HG02943 (cell line): ENCODE measurements around the gene HOXC11.

Experiments used
- ATAC-seq: cut with Tn5 transposase; IDR thresholded peaks from one replicate; pipeline ENCODE4 v1.9.1; 2021; ENCODE audit warnings: mild to moderate bottlenecking, low read depth, moderate library complexity; ENCODE audit not compliant: unreplicated experiment

The HOXC11 gene

GRCh38 chr12:53941750-53942149 lies 31.2 kb upstream of the HOXC11 start:
- ATAC-seq, result no peak

DNA sequence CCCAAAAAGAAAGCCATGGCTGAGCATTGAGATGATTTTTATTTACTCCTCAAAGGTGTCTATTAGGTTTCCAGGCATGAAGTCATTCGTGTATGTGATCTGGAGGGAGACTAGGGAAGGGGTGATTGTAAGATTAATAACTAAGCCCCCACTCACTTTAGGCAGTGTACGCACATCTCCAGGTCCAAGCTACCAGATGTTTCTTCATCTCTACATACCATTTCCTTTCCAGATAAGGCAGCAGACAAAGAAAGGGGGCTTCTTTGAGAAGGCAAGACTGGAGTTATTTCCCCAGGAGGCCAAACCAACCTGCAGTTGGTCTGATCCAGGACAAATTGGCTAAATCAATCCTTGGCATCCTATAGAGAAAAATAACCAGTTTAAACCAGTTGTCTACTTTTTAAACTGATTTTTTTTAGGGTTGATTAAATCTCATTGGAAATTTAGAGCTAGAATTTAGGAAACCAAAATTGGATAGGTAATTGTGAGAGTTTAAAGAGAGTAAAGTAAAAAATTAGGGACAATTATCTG lies 30.4 kb upstream of the HOXC11 start:
- ATAC-seq, result no peak

DNA sequence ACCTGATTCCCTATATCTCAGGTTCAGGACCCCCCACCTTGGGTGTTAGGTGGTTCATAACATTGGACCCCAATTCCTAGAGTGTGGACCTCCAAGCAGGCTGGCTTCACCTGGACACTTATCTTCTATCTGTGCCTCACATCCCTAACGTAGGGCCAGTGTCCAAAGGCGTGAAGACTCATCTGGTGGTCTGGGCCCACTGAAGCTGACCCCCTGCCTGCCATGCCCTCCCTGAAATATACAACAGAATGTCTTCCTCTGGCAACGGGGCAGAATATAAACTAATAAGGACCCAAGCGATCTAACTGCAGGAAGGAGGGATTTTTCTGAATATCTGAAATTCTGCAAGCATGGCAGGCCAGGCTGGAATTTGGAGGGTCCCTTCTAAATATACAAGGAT lies 28.7 kb upstream of the HOXC11 start:
- ATAC-seq, result no peak

GRCh38 chr12:53944907-53945847 lies 27.7 kb upstream of the HOXC11 start:
- no peak for ATAC-seq

DNA sequence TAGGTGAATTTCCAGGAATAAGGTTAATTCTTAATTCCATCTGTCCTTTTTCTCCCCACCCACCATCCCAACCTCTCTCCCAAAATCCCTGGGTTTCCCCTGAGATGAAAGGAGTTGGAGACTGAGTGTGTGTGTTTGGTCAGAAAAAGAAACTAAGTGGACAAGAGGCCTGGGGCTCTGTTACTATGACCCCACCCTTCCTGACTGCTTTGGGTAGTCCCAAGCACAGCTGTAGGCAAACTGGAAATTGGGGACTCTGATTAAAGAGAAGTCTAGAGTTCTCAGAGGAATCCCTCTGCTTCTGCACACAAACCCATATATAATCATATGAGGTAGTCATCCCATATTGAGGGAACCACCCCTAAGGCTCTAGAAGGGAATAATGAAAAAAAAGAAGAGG lies 25.2 kb upstream of the HOXC11 start:
- no peak for ATAC-seq

- no peak for ATAC-seq
Measured at GRCh38 chr12:53948650-53949593, 24.0 kb upstream of the HOXC11 start.

GRCh38 chr12:53949631-53950436 lies 23.1 kb upstream of the HOXC11 start:
- ATAC-seq, result no peak

GRCh38 chr12:53950437-53950773 lies 22.5 kb upstream of the HOXC11 start:
- ATAC-seq, result no peak

DNA sequence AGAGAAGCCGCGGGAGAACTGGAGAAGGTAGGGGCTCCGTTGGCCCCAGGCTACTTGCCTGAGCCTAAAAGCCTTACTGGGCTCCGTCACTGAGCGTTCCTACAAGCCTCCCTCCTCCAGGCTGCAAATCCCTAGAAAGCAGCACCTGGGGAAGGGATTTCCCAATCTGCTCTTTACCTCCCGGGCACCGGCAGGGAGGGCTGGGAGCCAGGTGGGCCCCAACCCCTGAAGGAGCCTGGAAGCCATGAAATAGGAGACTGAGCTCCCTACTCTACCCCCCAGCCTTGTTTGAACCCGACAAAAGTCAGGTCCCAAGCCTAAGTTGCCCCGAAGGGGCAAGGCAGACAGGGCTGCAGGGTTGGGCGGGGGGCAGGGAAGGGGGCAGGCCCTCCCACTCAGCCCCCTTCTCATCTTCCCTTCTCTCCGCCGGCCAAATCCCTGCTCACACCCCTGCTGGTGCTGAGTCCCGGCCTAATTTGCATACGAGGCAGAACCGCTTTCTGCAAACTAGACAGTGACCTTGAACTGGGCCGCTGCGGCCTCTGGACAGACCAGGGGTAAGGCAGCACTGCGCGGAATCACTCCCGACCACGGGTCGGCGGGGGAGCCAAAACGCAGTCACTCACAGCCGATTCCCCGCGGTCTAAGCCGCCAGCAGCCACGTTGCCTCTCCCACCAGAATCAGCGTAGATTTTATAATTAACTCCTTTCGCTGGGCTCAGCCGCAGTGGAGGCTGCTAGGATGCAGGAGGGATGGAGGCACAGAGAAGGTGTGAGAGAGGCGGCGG lies 21.9 kb upstream of the HOXC11 start:
- ATAC-seq, result no peak

DNA sequence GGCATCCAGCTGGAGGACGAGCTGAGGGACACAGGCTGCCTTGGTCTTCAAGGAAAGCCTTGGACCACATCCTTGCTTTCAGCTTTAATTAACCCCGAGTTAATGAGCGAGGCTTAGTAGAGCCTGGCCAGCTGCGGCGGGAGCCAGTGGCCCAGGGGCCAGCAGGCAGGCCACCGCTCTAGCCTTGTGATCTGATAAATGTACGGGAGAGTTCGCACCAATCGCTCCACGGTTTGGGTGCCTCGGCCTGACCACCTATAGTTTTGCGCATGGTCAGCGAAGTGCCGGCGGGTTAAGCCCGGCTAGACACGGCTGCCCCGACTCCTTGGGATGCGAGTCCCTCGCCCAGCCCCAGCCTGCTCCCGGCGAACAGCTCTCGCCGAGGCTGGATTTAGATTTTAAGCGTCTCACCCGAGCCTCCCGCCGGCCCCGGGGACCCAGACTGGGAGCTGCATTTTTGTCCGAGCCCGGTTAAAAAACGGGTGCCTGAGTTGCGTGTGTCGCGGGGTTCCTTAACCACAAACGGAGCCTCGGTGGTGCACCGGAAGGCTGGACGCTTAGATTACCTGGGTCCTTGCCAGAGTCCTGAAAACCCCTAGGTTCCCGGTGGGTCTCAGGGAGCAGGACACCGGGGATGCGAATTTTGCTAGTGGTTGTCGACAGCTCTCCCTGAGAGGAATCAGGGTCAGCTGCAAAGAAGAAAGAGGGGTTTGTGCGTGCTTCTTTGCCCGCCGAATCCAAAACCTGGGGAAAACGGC lies 21.2 kb upstream of the HOXC11 start:
- no peak for ATAC-seq

GRCh38 chr12:53952335-53952694 lies 20.6 kb upstream of the HOXC11 start:
- ATAC-seq, result no peak

- no peak for ATAC-seq
Measured at GRCh38 chr12:53952871-53953734, 19.8 kb upstream of the HOXC11 start.

DNA sequence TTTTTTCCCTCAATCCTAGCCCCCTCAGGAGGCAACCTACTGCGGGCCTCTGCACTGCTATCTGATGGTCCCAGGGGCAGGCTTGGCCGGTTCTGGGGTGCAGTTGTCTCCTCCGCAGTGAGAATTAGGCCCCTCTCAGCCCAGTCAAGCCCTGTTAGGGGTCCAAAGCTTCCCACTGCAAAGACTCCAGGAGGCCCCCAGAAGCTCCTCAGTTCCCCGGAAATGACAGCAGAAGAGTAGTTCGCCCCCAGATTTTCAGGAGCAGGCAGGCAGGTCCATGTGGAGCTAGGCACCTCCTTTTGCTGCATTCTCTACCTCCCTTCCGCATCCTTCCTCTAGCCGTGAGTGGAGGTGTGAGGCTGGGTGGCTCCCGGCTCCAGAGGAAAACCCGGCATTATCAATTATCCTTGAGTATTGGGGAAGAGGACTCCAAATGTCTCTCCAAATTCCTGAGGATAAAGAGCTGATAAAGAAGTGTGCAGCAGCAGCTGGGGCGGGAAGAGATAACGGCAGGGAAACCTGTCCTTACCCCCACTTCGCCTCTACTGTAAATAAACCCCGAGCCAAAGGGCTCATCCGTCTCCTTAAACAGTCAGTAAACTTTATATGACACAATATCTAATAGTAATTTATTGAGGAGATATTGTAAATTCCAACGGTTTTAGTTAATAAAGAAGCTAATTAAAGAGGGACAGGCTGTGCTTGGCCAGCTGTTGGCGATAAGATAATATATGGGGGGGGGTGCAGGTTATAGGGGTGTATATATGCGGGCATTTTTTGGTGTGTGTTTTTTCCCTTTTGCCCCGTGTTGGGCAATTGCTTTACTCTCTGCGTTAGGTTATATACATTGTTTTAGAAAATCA lies 18.9 kb upstream of the HOXC11 start:
- no peak for ATAC-seq

GRCh38 chr12:53954694-53955035 lies 18.3 kb upstream of the HOXC11 start, which contains the start of gene HOXC12:
TSS of gene HOXC12 (plus strand) at chr12:53954903. CDS start at chr12:53954930, 27 bp downstream.
- ATAC-seq, result no peak

DNA sequence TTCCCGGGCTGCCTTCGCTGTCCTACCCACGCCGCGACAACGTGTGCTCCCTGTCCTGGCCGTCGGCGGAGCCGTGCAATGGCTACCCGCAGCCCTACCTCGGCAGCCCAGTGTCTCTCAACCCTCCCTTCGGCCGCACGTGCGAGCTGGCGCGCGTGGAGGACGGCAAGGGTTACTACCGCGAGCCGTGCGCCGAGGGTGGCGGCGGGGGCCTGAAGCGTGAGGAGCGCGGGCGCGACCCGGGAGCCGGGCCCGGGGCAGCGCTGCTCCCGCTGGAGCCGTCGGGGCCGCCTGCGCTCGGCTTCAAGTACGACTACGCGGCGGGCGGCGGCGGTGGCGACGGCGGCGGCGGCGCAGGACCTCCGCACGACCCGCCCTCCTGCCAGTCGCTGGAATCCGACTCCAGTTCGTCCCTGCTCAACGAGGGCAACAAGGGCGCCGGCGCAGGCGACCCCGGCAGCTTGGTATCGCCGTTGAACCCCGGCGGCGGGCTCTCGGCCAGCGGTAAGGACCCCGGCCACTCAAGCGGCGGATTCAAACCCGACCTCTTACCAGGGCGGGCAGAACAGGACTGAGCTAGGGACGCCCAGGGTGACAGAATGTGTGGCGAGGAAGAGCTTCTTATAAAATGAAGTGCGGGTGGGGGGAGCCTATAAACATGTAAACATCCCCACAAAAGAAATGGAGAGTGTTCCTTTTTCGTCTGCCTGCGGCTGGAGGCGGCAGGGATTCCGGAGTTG lies 17.7 kb upstream of the HOXC11 start:
- no peak for ATAC-seq

GRCh38 chr12:53955776-53956250 lies 17.1 kb upstream of the HOXC11 start:
- ATAC-seq, result no peak
